K562 (cell line): Measurements from ENCODE around the gene PARD6B. TPM values are rescaled to one million over a fixed set of nuclear protein-coding genes. Genes with fewer than 3 reads are reported as not detected.

Source experiments
- ATAC-seq: fragments of 200-7000 bp; cut with Tn5 transposase; 3 replicates; pipeline ENCODE4 v1.9.1; 2020; ENCODE audit warnings: moderate library complexity
- BruUV-seq: library from RNA; stranded (reverse); fragments of 400-500 nt; replicated peaks from 2 replicates; lab custom pipeline; 2021; lab: Mats Ljungman, UMichigan
- CTCF ChIA-PET: fragments of 300-600 bp; formaldehyde crosslinking; extraction: SDS; loops from one replicate; lab custom pipeline; 2021; ENCODE audit warnings: low intra/inter-chr PET ratio; lab: Yijun Ruan, JAX
- POLR2A ChIA-PET: fragments of 300-600, 350-650 bp; sonication (Branson Sonifier 250); formaldehyde crosslinking; extraction: SDS; loops from one replicate; lab custom pipeline; 2021; ENCODE audit warnings: antibody characterized with exemption, inconsistent platforms; lab: Yijun Ruan, JAX
- DNase-seq, 4 experiments: peaks; one replicate each; pipeline versions ENCODE4 v3.0.0 to v3.0.0-alpha.2; 2011 to 2018; ENCODE audit warnings: low spot score in 3 of 4, mixed read lengths in 3 of 4; ENCODE audit errors: extremely low read depth in 1 of 4
- FAIRE-seq: peaks from 2 replicates; lab custom pipeline; 2011; peaks lifted over from hg19 to GRCh38; lab: Jason Lieb, UNC
- H2AFZ ChIP-seq: 2 replicates; pipeline ENCODE4 v1.6.0; 2011; ENCODE audit warnings: low read depth, low read length, control low read depth, inconsistent platforms
- H3K27ac ChIP-seq: fragments of 200-600 bp; 3 replicates; pipeline ENCODE4 v1.8.0; 2011; ENCODE audit warnings: low read depth, mild to moderate bottlenecking, control low read depth, inconsistent platforms, low read length, moderate library complexity, mixed read lengths; ENCODE audit errors: extremely low read depth
- H3K27me3 ChIP-seq, 2 experiments: fragments of 300-600 bp in 1 of 2; 2 replicates in 1 of 2; 3 replicates in 1 of 2; pipeline versions ENCODE4 v1.6.0 to v1.8.0; 2011; ENCODE audit warnings: inconsistent platforms in 2 of 2, low read length in 2 of 2, mild to moderate bottlenecking in 1 of 2, mixed read lengths in 1 of 2, moderate library complexity in 1 of 2; ENCODE audit not compliant: control insufficient read depth in 2 of 2, insufficient read depth in 2 of 2
- H3K36me3 ChIP-seq: fragments of 300-600 bp; 3 replicates; pipeline ENCODE4 v1.8.0; 2011; ENCODE audit warnings: mild to moderate bottlenecking, low read length, inconsistent platforms; ENCODE audit not compliant: control insufficient read depth, insufficient read depth
- H3K4me1 ChIP-seq, 2 experiments: fragments of 200-600 bp in 1 of 2; replicated peaks in 1 of 2; 2 replicates in 1 of 2; 3 replicates in 1 of 2; pipeline versions ENCODE4 v1.5.1 to v1.8.0; 2011; ENCODE audit warnings: inconsistent platforms in 2 of 2, low read length in 2 of 2, mild to moderate bottlenecking in 1 of 2, mixed read lengths in 1 of 2, moderate library complexity in 1 of 2; ENCODE audit not compliant: control insufficient read depth in 2 of 2, insufficient read depth in 2 of 2
- H3K4me2 ChIP-seq: 2 replicates; pipeline ENCODE4 v1.6.1; 2011; ENCODE audit warnings: low read length, control low read depth, inconsistent platforms, mixed read lengths; ENCODE audit not compliant: insufficient read depth
- H3K4me3 ChIP-seq: fragments of 200-600 bp; sonication (generic), shearing (Covaris generic); 2 replicates; pipeline ENCODE4 v1.5.1; 2016; ENCODE audit warnings: control low read depth, inconsistent platforms
- H3K79me2 ChIP-seq: fragments of 200-600 bp; 3 replicates; pipeline ENCODE4 v1.8.0; 2011; ENCODE audit warnings: low read length, inconsistent platforms; ENCODE audit not compliant: control insufficient read depth, insufficient read depth
- H3K9ac ChIP-seq, 2 experiments: 2 replicates each; pipeline versions ENCODE4 v1.6.0 to v1.6.1; 2011; ENCODE audit warnings: low read depth in 2 of 2, low read length in 2 of 2, control low read depth in 1 of 2, inconsistent platforms in 1 of 2, mild to moderate bottlenecking in 1 of 2, mixed read lengths in 1 of 2; ENCODE audit not compliant: insufficient read depth in 1 of 2
- H3K9me1 ChIP-seq: one replicate; pipeline ENCODE4 v1.6.0; 2011; ENCODE audit warnings: inconsistent platforms, mild to moderate bottlenecking, low read length, moderate library complexity; ENCODE audit not compliant: control insufficient read depth, insufficient read depth
- H3K9me3 ChIP-seq: replicated peaks from 2 replicates; pipeline ENCODE4 v1.5.1; 2011; ENCODE audit warnings: low read depth, low read length, inconsistent platforms; ENCODE audit not compliant: control insufficient read depth, insufficient read depth
- H4K20me1 ChIP-seq: replicated peaks from 2 replicates; pipeline ENCODE4 v1.6.1; 2011; ENCODE audit warnings: low read length, inconsistent platforms, mixed read lengths; ENCODE audit not compliant: control insufficient read depth, insufficient read depth
- CAMTA2 ChIP-seq: fragments of 250-450 bp; sonication (Bioruptor Pico); conservative IDR thresholded peaks from 2 replicates; pipeline ENCODE4 v1.5.1; 2022
- ELF1 ChIP-seq: fragments of 200-800 bp; sonication (Bioruptor generic); IDR thresholded peaks from 2 replicates; pipeline ENCODE4 v1.6.1; 2016; ENCODE audit warnings: missing genetic modification characterization, missing compliant biosample characterization
- GABPB1 ChIP-seq: sonication (generic); formaldehyde crosslinking; IDR thresholded peaks from 2 replicates; pipeline ENCODE4 v1.8.0; 2022; ENCODE audit warnings: mild to moderate bottlenecking, missing genetic modification reagents
- KAT8 ChIP-seq: fragments of 450-650 bp; IDR thresholded peaks from 2 replicates; pipeline ENCODE4 v1.6.1; 2016; ENCODE audit warnings: low read depth, mild to moderate bottlenecking
- MTA1 ChIP-seq: fragments of 450-650 bp; IDR thresholded peaks from 2 replicates; pipeline ENCODE4 v1.6.1; 2017; ENCODE audit warnings: borderline replicate concordance
- NR3C1 ChIP-seq: sonication (generic); formaldehyde crosslinking; IDR thresholded peaks from 2 replicates; pipeline ENCODE4 v1.8.1; 2022; ENCODE audit warnings: missing genetic modification reagents
- OTX1 ChIP-seq: fragments of 450-650 bp; formaldehyde crosslinking; IDR thresholded peaks from 2 replicates; pipeline ENCODE4 v1.4.0; 2022; ENCODE audit warnings: mild to moderate bottlenecking
- RBM34 ChIP-seq: fragments of 200-400 bp; formaldehyde crosslinking; IDR thresholded peaks from 2 replicates; pipeline ENCODE4 v1.6.1; 2018; ENCODE audit warnings: low read length, borderline replicate concordance; ENCODE audit not compliant: insufficient read depth
- RBM39 ChIP-seq: fragments of 200-400 bp; formaldehyde crosslinking; optimal IDR thresholded peaks from 2 replicates; pipeline ENCODE3; 2018; ENCODE audit warnings: low read depth, low read length
- SMARCB1 ChIP-seq: IDR thresholded peaks from 2 replicates; pipeline ENCODE4 v1.6.1; 2011; ENCODE audit warnings: improper control_type of control experiment, low read depth; ENCODE audit not compliant: insufficient read length
- SRSF9 ChIP-seq: fragments of 200-400 bp; formaldehyde crosslinking; IDR thresholded peaks from 2 replicates; pipeline ENCODE4 v1.6.1; 2017; ENCODE audit warnings: low read depth, low read length, borderline replicate concordance
- ZNF224 ChIP-seq: sonication (generic); formaldehyde crosslinking; IDR thresholded peaks from 2 replicates; pipeline ENCODE4 v1.8.0; 2022; ENCODE audit warnings: mild to moderate bottlenecking, missing genetic modification reagents
- ZNF778 ChIP-seq: fragments of 450-650 bp; formaldehyde crosslinking; IDR thresholded peaks from 2 replicates; pipeline ENCODE4 v1.4.0; 2020; ENCODE audit warnings: mild to moderate bottlenecking, moderate library complexity
- ZNF79 ChIP-seq: fragments of 250-450 bp; sonication (Bioruptor Pico); IDR thresholded peaks from 2 replicates; pipeline ENCODE4 v1.4.0; 2020; ENCODE audit warnings: low read depth, mild to moderate bottlenecking, moderate library complexity
- WGBS: fragments of 100-300 bp; shearing (Covaris generic); methylation state at CpG from one replicate; pipeline ENCODE4 v1.1.6; 2016; ENCODE audit warnings: low coverage, mixed read lengths; ENCODE audit not compliant: insufficient coverage; ENCODE audit errors: missing lambda C conversion rate; 5-methylcytosine and 5-hydroxymethylcytosine counted together
- in situ Hi-C: fragments of 300-500 bp; cut with MboI; formaldehyde crosslinking; loops from 4 replicates; pipeline ENCODE4 v1.15.0; 2018; ENCODE audit warnings: inconsistent platforms, mixed read lengths
- intact Hi-C: fragments of 100-400 bp; cut with micrococcal nuclease; formaldehyde crosslinking; loops from 2 replicates; pipeline ENCODE4 v1.14.2; 2022
- polyA plus RNA-seq, 8 experiments: library from polyadenylated mRNA; depleted of rRNA in 4 of 8; stranded (reverse) in 5 of 8; unstranded in 3 of 8; fragments of >200 nt; fragmentation: Nextera tagmentation in 2 of 8; fragmentation: Illumina TruSeq in 1 of 8; extraction: Ambion mirVana in 2 of 8; extraction: Trizol in 1 of 8; gene quantifications; 2 replicates each; pipeline versions ENCODE4 v1.2.1 to v1.2.3, GENCODE V29; 2011 to 2014; ENCODE audit warnings: inconsistent platforms in 1 of 8, missing spikeins in 1 of 8
- total RNA-seq, 7 experiments: library from RNA; depleted of rRNA in 6 of 7; stranded (reverse); fragments of >200 nt in 6 of 7; fragmentation: Illumina TruSeq in 2 of 7; extraction: Trizol in 2 of 7; gene quantifications; 2 replicates each; pipeline versions ENCODE4 v1.2.1 to v1.2.3, GENCODE V29; 2011 to 2021; ENCODE audit warnings: low replicate concordance in 1 of 7
- TF ChIP-seq, protein P1 (sequence below): fragments of 450-650 bp; IDR thresholded peaks from 2 replicates; pipeline ENCODE4 v1.6.1; 2016; ENCODE audit warnings: borderline replicate concordance
- TF ChIP-seq, protein P2 (sequence below): fragments of 200-800 bp; sonication (Bioruptor generic); IDR thresholded peaks from 2 replicates; pipeline ENCODE4 v1.6.1; 2016; ENCODE audit warnings: missing genetic modification characterization, missing compliant biosample characterization

The PARD6B gene
- total and polyA plus RNA-seq, 9 of the 15 experiments (the other 6 are each of a cell fraction or from before 2014, with no cell fraction given) = 1.7 to 12.3 (median 5.5) TPM

- Histone ChIP-seq H2AFZ (peak overlapping the region; percentile 66), H3K4me3 (no peak overlapping the region), H3K27me3 (no peaks in the 10 kb centered on the region), H3K4me2 (peak overlapping the region; percentile 65), H4K20me1 (no peaks in the 10 kb centered on the region), H3K27ac (peak overlapping the region; percentile 70), H3K9ac (peak overlapping the region; percentile 38 to 82), H3K9me3 (no peaks in the 10 kb centered on the region), H3K79me2 (no peaks in the 10 kb centered on the region), H3K36me3 (no peaks in the 10 kb centered on the region), H3K9me1 (no peaks in the 10 kb centered on the region), H3K4me1 (peaks cover 34 to 53% of the 10 kb centered on the region in 2 experiments)
- WGBS = 14% methylated on average over 14 of the region's 14 CpGs
- in situ Hi-C loops = no loop called here
- POLR2A ChIA-PET = interaction anchor here (0.6 to 1.7 kb wide), 13 partner anchors 8 to 375 kb away, joined by 3 to 8 read pairs (median 3); no protein-coding TSS in a partner anchor
- intact Hi-C loops = no loop called here
- BruUV-seq = no TSS peak
- CTCF ChIA-PET = no interaction called here
- DNase-seq = peak; percentile 80 to 91 (median 83)
- peak; percentile 86 for FAIRE-seq
- peak; percentile 87 for ATAC-seq
- TF ChIP-seq, protein P1, sequence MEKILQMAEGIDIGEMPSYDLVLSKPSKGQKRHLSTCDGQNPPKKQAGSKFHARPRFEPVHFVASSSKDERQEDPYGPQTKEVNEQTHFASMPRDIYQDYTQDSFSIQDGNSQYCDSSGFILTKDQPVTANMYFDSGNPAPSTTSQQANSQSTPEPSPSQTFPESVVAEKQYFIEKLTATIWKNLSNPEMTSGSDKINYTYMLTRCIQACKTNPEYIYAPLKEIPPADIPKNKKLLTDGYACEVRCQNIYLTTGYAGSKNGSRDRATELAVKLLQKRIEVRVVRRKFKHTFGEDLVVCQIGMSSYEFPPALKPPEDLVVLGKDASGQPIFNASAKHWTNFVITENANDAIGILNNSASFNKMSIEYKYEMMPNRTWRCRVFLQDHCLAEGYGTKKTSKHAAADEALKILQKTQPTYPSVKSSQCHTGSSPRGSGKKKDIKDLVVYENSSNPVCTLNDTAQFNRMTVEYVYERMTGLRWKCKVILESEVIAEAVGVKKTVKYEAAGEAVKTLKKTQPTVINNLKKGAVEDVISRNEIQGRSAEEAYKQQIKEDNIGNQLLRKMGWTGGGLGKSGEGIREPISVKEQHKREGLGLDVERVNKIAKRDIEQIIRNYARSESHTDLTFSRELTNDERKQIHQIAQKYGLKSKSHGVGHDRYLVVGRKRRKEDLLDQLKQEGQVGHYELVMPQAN = no peak
- TF ChIP-seq, protein P2, sequence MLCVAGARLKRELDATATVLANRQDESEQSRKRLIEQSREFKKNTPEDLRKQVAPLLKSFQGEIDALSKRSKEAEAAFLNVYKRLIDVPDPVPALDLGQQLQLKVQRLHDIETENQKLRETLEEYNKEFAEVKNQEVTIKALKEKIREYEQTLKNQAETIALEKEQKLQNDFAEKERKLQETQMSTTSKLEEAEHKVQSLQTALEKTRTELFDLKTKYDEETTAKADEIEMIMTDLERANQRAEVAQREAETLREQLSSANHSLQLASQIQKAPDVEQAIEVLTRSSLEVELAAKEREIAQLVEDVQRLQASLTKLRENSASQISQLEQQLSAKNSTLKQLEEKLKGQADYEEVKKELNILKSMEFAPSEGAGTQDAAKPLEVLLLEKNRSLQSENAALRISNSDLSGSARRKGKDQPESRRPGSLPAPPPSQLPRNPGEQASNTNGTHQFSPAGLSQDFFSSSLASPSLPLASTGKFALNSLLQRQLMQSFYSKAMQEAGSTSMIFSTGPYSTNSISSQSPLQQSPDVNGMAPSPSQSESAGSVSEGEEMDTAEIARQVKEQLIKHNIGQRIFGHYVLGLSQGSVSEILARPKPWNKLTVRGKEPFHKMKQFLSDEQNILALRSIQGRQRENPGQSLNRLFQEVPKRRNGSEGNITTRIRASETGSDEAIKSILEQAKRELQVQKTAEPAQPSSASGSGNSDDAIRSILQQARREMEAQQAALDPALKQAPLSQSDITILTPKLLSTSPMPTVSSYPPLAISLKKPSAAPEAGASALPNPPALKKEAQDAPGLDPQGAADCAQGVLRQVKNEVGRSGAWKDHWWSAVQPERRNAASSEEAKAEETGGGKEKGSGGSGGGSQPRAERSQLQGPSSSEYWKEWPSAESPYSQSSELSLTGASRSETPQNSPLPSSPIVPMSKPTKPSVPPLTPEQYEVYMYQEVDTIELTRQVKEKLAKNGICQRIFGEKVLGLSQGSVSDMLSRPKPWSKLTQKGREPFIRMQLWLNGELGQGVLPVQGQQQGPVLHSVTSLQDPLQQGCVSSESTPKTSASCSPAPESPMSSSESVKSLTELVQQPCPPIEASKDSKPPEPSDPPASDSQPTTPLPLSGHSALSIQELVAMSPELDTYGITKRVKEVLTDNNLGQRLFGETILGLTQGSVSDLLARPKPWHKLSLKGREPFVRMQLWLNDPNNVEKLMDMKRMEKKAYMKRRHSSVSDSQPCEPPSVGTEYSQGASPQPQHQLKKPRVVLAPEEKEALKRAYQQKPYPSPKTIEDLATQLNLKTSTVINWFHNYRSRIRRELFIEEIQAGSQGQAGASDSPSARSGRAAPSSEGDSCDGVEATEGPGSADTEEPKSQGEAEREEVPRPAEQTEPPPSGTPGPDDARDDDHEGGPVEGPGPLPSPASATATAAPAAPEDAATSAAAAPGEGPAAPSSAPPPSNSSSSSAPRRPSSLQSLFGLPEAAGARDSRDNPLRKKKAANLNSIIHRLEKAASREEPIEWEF = 0 out of 2 replicates have a peak, but pooled peaks have one; percentile 17
- no peak for TF ChIP-seq OTX1 (CRISPR knock-in tag)
- TF ChIP-seq GABPB1 (CRISPR knock-in tag) = no peak
- TF ChIP-seq CAMTA2 = no peak
- no peak for TF ChIP-seq RBM34
- no peak for TF ChIP-seq ZNF778 (CRISPR knock-in tag)
- TF ChIP-seq ELF1 (tag) = no peak
- TF ChIP-seq ZNF224 (CRISPR knock-in tag) = no peak
- no peak for TF ChIP-seq ZNF79
- no peak for TF ChIP-seq RBM39
- TF ChIP-seq NR3C1 (CRISPR knock-in tag) = no peak
- TF ChIP-seq SRSF9 = no peak
- TF ChIP-seq SMARCB1 = no peak
- peak; percentile 77 for TF ChIP-seq MTA1
- TF ChIP-seq KAT8 = no peak
Measured at GRCh38 chr20:50724851-50725723, 6.3 kb upstream of the PARD6B start.
